HepG2 (cell line): Measurements from ENCODE around the gene SLC30A4. TPM values are rescaled to one million over a fixed set of nuclear protein-coding genes. Genes with fewer than 3 reads are reported as not detected.

Source experiments
- BRD4 ChIP-seq: sonication (generic); formaldehyde crosslinking; IDR thresholded peaks from 2 replicates; pipeline ENCODE4 v1.4.0; 2020; ENCODE audit warnings: missing genetic modification reagents
- CHD2 ChIP-seq: IDR thresholded peaks from 2 replicates; pipeline ENCODE4 v1.6.1; 2011; ENCODE audit warnings: low read depth, low read length, improper control_type of control experiment
- FIP1L1 ChIP-seq: fragments of 200-400 bp; formaldehyde crosslinking; IDR thresholded peaks from 2 replicates; pipeline ENCODE4 v1.6.1; 2018; ENCODE audit warnings: low read depth, mild to moderate bottlenecking, low read length, moderate library complexity, borderline replicate concordance; ENCODE audit not compliant: insufficient read depth
- GABPB1 ChIP-seq: IDR thresholded peaks from 2 replicates; pipeline ENCODE4 v1.6.1; 2016; ENCODE audit warnings: mild to moderate bottlenecking, missing genetic modification reagents, moderate library complexity, missing compliant biosample characterization
- GATAD2A ChIP-seq: IDR thresholded peaks from 2 replicates; pipeline ENCODE4 v1.6.1; 2016
- KLF15 ChIP-seq: sonication (generic); formaldehyde crosslinking; IDR thresholded peaks from 2 replicates; pipeline ENCODE4 v1.8.1; 2023; ENCODE audit warnings: borderline replicate concordance, mild to moderate bottlenecking, inconsistent platforms, missing genetic modification reagents, mixed read lengths
- MEIS2 ChIP-seq: sonication (generic); formaldehyde crosslinking; IDR thresholded peaks from 2 replicates; pipeline ENCODE4 v1.9.0; 2021; ENCODE audit warnings: mild to moderate bottlenecking, missing genetic modification reagents
- MXD1 ChIP-seq: sonication (generic); formaldehyde crosslinking; IDR thresholded peaks from 2 replicates; pipeline ENCODE4 v1.4.0; 2020; ENCODE audit warnings: mild to moderate bottlenecking, missing genetic modification reagents
- POLR2G ChIP-seq: fragments of 200-400 bp; formaldehyde crosslinking; IDR thresholded peaks from 2 replicates; pipeline ENCODE4 v1.6.1; 2018; ENCODE audit warnings: mild to moderate bottlenecking, low read depth, low read length, moderate library complexity
- RCOR2 ChIP-seq: IDR thresholded peaks from 2 replicates; pipeline ENCODE4 v1.6.1; 2016; ENCODE audit warnings: missing biosample characterization, missing genetic modification reagents
- TBL1XR1 ChIP-seq: fragments of 150-350 bp; IDR thresholded peaks from 2 replicates; pipeline ENCODE4 v1.6.1; 2014; ENCODE audit warnings: borderline replicate concordance, low read length; ENCODE audit not compliant: partially characterized antibody
- TMF1 ChIP-seq: sonication (generic); formaldehyde crosslinking; IDR thresholded peaks from 2 replicates; pipeline ENCODE4 v1.8.1; 2022; ENCODE audit warnings: low read depth, missing genetic modification reagents
- WIZ ChIP-seq: sonication (generic); formaldehyde crosslinking; IDR thresholded peaks from 2 replicates; pipeline ENCODE4 v1.5.1; 2020; ENCODE audit warnings: mild to moderate bottlenecking, missing genetic modification reagents
- ZNF101 ChIP-seq: sonication (generic); formaldehyde crosslinking; IDR thresholded peaks from 2 replicates; pipeline ENCODE4 v1.4.0; 2020; ENCODE audit warnings: mild to moderate bottlenecking, low read depth, missing genetic modification reagents, borderline replicate concordance
- ZNF251 ChIP-seq: sonication (generic); formaldehyde crosslinking; IDR thresholded peaks from 2 replicates; pipeline ENCODE4 v1.9.0; 2021; ENCODE audit warnings: mild to moderate bottlenecking, missing genetic modification reagents
- ZNF547 ChIP-seq: sonication (generic); formaldehyde crosslinking; IDR thresholded peaks from 2 replicates; pipeline ENCODE4 v1.5.1; 2020; ENCODE audit warnings: mild to moderate bottlenecking, missing genetic modification reagents
- ZNF550 ChIP-seq: sonication (generic); formaldehyde crosslinking; IDR thresholded peaks from 2 replicates; pipeline ENCODE4 v1.4.0; 2020; ENCODE audit warnings: mild to moderate bottlenecking, missing genetic modification reagents, borderline replicate concordance
- ZNF552 ChIP-seq: sonication (generic); formaldehyde crosslinking; IDR thresholded peaks from 2 replicates; pipeline ENCODE4 v1.9.0; 2022; ENCODE audit warnings: missing genetic modification reagents, mild to moderate bottlenecking, borderline replicate concordance
- ZNF746 ChIP-seq: sonication (generic); formaldehyde crosslinking; IDR thresholded peaks from 2 replicates; pipeline ENCODE4 v1.8.0; 2022; ENCODE audit warnings: mild to moderate bottlenecking, missing genetic modification reagents
- ZNF780A ChIP-seq: sonication (generic); formaldehyde crosslinking; IDR thresholded peaks from 2 replicates; pipeline ENCODE4 v1.8.0; 2022; ENCODE audit warnings: mild to moderate bottlenecking, missing genetic modification reagents, moderate library complexity
- ZSCAN29 ChIP-seq: sonication (generic); formaldehyde crosslinking; conservative IDR thresholded peaks from 2 replicates; pipeline ENCODE4 v1.4.0; 2020; ENCODE audit warnings: mild to moderate bottlenecking, missing genetic modification reagents
- polyA plus RNA-seq, 8 experiments: library from polyadenylated mRNA; depleted of rRNA in 3 of 8; stranded (reverse) in 7 of 8; unstranded in 1 of 8; fragments of >200 nt; fragmentation: Illumina TruSeq in 4 of 8; extraction: Trizol in 4 of 8; gene quantifications; 2 replicates each; pipeline versions ENCODE4 v1.2.1 to v1.2.3, GENCODE V29; 2011 to 2016; ENCODE audit warnings: low read depth in 4 of 8, missing spikeins in 1 of 8, mixed read lengths in 1 of 8; ENCODE audit not compliant: insufficient read depth in 1 of 8
- total RNA-seq, 5 experiments: library from RNA; depleted of rRNA; stranded (reverse); fragments of >200 nt; fragmentation: Illumina TruSeq; extraction: Trizol; gene quantifications; 2 replicates each; pipeline ENCODE4 v1.2.3, GENCODE V29; 2016; ENCODE audit warnings: low read depth in 1 of 5
- TF ChIP-seq, protein P1 (sequence below): sonication (generic); formaldehyde crosslinking; IDR thresholded peaks from 2 replicates; pipeline ENCODE4 v1.8.0; 2022; ENCODE audit warnings: low read depth, missing genetic modification reagents
- TF ChIP-seq, protein P2 (sequence below): sonication (generic); formaldehyde crosslinking; IDR thresholded peaks from 2 replicates; pipeline ENCODE4 v1.5.0; 2020; ENCODE audit warnings: mild to moderate bottlenecking, missing genetic modification reagents

SLC30A4 gene
- total and polyA plus RNA-seq, 2 of the 13 experiments (the other 11 are each of a cell fraction or from before 2014, with no cell fraction given): 0.01 to 0.04 TPM

DNA sequence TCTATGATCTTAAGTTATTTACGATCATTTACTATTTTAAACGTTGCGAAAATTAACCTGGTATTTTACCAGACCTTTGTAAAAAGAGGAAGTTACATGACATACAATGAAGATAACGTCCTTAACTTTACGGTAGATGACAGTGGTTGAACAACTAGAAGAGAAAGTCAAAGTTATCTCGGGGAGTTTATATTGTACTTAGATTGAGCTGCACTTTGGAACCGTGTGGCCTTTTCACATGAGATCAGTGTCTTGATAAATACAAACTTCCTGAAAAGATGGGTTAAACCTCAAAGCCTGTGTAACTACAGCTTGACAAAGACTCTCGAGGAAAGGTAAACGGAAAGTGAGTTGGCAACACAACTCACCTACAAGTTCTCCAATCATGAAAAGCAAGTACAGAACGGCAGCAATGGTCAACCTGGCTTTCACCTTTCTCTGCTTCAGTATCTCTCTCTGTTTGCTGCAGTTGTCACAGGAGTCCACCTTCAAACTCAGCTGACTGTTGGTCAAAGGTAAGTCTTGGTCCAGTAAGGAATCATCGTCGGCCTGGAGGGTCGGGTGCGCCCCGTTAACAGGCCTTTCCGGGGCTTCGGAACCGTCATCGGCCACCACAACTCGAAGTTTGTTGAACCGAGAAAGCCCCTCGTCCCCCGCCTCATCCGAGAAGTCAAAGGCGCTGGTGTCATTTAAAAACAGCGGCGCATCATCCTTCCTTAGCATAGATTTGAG is 793 bp downstream of the SLC30A4 start (continued):
- TF ChIP-seq, protein P1, sequence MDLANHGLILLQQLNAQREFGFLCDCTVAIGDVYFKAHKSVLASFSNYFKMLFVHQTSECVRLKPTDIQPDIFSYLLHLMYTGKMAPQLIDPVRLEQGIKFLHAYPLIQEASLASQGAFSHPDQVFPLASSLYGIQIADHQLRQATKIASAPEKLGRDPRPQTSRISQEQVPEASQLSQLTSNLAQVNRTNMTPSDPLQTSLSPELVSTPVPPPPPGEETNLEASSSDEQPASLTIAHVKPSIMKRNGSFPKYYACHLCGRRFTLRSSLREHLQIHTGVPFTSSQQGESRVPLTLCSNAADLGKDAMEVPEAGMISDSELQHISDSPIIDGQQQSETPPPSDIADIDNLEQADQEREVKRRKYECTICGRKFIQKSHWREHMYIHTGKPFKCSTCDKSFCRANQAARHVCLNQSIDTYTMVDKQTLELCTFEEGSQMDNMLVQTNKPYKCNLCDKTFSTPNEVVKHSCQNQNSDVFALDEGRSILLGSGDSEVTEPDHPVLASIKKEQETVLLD (CRISPR knock-in tag): no peak
- TF ChIP-seq ZNF251 (CRISPR knock-in tag) (no peak), RCOR2 (no peak), ZNF780A (no peak), MXD1 (no peak), CHD2 (no peak), ZNF550 (CRISPR knock-in tag) (no peak), ZNF552 (CRISPR knock-in tag) (no peak), MEIS2 (CRISPR knock-in tag) (no peak), TBL1XR1 (peak; percentile 96), GABPB1 (CRISPR knock-in tag) (no peak), ZNF746 (no peak), ZNF101 (CRISPR knock-in tag) (no peak), WIZ (no peak), TMF1 (CRISPR knock-in tag) (no peak), KLF15 (CRISPR knock-in tag) (no peak), GATAD2A (CRISPR knock-in tag) (peak; percentile 48; the same call in 1 of the 2 replicates), BRD4 (no peak), ZNF547 (CRISPR knock-in tag) (no peak), ZSCAN29 (no peak), POLR2G (no peak), FIP1L1 (no peak)
- TF ChIP-seq, protein P2, sequence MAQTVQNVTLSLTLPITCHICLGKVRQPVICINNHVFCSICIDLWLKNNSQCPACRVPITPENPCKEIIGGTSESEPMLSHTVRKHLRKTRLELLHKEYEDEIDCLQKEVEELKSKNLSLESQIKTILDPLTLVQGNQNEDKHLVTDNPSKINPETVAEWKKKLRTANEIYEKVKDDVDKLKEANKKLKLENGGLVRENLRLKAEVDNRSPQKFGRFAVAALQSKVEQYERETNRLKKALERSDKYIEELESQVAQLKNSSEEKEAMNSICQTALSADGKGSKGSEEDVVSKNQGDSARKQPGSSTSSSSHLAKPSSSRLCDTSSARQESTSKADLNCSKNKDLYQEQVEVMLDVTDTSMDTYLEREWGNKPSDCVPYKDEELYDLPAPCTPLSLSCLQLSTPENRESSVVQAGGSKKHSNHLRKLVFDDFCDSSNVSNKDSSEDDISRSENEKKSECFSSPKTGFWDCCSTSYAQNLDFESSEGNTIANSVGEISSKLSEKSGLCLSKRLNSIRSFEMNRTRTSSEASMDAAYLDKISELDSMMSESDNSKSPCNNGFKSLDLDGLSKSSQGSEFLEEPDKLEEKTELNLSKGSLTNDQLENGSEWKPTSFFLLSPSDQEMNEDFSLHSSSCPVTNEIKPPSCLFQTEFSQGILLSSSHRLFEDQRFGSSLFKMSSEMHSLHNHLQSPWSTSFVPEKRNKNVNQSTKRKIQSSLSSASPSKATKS (CRISPR knock-in tag): no peak
